Upper lobe of left lung (tissue), 6 donors: Measurements from ENCODE around the gene RCOR2. TPM values are rescaled to one million over a fixed set of nuclear protein-coding genes. Genes with fewer than 3 reads are reported as not detected.

ENCODE experiments used
- ATAC-seq, 2 donors: fragments of 200-7000 bp; cut with Tn5 transposase; one replicate each; pipeline ENCODE4 v1.9.1; 2022; ENCODE audit warnings: mild to moderate bottlenecking in 2 of 2, moderate library complexity in 2 of 2; ENCODE audit not compliant: low FRiP score in 2 of 2
- DNase-seq, 2 donors: peaks; one replicate each; pipeline ENCODE4 v3.0.0-alpha.2; 2019 to 2020
- H3K27ac ChIP-seq, 4 donors: fragments of 200-600 bp; sonication (generic); one replicate each; pipeline ENCODE4 v1.5.1; 2016 to 2019
- H3K27me3 ChIP-seq, 4 donors: fragments of 200-600 bp; sonication (generic); one replicate each; pipeline ENCODE4 v1.5.1; 2017 to 2019
- H3K36me3 ChIP-seq, 4 donors: fragments of 200-600 bp; sonication (generic); one replicate each; pipeline ENCODE4 v1.5.1; 2016 to 2019
- H3K4me1 ChIP-seq, 4 donors: fragments of 200-600 bp; sonication (generic); one replicate each; pipeline ENCODE4 v1.5.1; 2018 to 2019
- H3K4me3 ChIP-seq, 4 donors: fragments of 200-600 bp; sonication (generic); one replicate each; pipeline ENCODE4 v1.5.1; 2017 to 2019; ENCODE audit warnings: mild to moderate bottlenecking in 2 of 4, moderate library complexity in 1 of 4
- H3K9me3 ChIP-seq, 4 donors: fragments of 200-600 bp; sonication (generic); one replicate each; pipeline ENCODE4 v1.5.1; 2018 to 2019
- CTCF ChIP-seq, 6 experiments: fragments of 450-650 bp in 4 of 6; fragments of 200-600 bp in 2 of 6; sonication (generic) in 2 of 6; IDR thresholded peaks; one replicate each; pipeline ENCODE4 v1.5.1; 2016 to 2019; ENCODE audit warnings: antibody characterized with exemption in 6 of 6
- EP300 ChIP-seq, 4 donors: sonication (generic); formaldehyde crosslinking; IDR thresholded peaks; one replicate each; pipeline ENCODE4 v1.5.1; 2017; ENCODE audit warnings: antibody characterized with exemption in 4 of 4, control low read depth in 2 of 4
- POLR2A ChIP-seq, 4 donors: fragments of 450-650 bp; IDR thresholded peaks; one replicate each; pipeline ENCODE4 v1.5.1; 2016 to 2017; ENCODE audit warnings: antibody characterized with exemption in 4 of 4, mild to moderate bottlenecking in 2 of 4
- POLR2AphosphoS5 ChIP-seq, 2 donors: sonication (generic); formaldehyde crosslinking; IDR thresholded peaks; one replicate each; pipeline ENCODE4 v1.5.1; 2017; ENCODE audit warnings: antibody characterized with exemption in 2 of 2
- WGBS, 2 donors: methylation state at CpG; one replicate each; pipeline ENCODE4 v1.1.5; 2017 to 2018; 5-methylcytosine and 5-hydroxymethylcytosine counted together
- total RNA-seq, 6 donors: library from RNA; depleted of rRNA in 4 of 6; stranded (reverse); fragments of >200 nt in 4 of 6; gene quantifications; one replicate each; pipeline versions ENCODE4 v1.1.0 to v1.2.1, GENCODE V29; 2016 to 2021
- donor health status: DM: no; HTN: no; CAD: no; lungs with moderate emphysema.
- donor health status: DM: no; HTN: yes; CAD: no; lungs with severe emphysema.

RCOR2 gene
- total RNA-seq, 6 donors from 2014 or later: 0.14 to 0.40 TPM; not detected in 4

GRCh38 chr11:63880403-63880790 lies 36.6 kb downstream of the RCOR2 start:
- H3K36me3 ChIP-seq: peaks cover 0 to 7% (median 2%) of the 10 kb centered on the region in 4 donors
- TF ChIP-seq POLR2AphosphoS5 (IDR thresholded peaks at IDR 0.05) (no peak), EP300 (IDR thresholded peaks at IDR 0.05) (no peak), CTCF (IDR thresholded peaks at IDR 0.05) (no peak), POLR2A (IDR thresholded peaks at IDR 0.05) (no peak)
- no peak overlapping the region for H3K27ac ChIP-seq
- H3K4me3 ChIP-seq: no peak overlapping the region
- DNase-seq (no peak), ATAC-seq (no peak)
- 51 to 66% methylated on average over 3 of the region's 3 CpGs for WGBS, 2 donors
- H3K9me3 ChIP-seq: no peaks in the 10 kb centered on the region
- H3K4me1 ChIP-seq: peaks cover 18 to 50% (median 40%) of the 10 kb centered on the region in 4 donors
- H3K27me3 ChIP-seq: no peaks in the 10 kb centered on the region

- TF ChIP-seq POLR2AphosphoS5 (IDR thresholded peaks at IDR 0.05) (no peak), EP300 (IDR thresholded peaks at IDR 0.05) (no peak), POLR2A (IDR thresholded peaks at IDR 0.05) (no peak), CTCF (IDR thresholded peaks at IDR 0.05) (no peak)
- 55 to 57% methylated on average over 2 of the region's 2 CpGs for WGBS, 2 donors
- peaks cover 0 to 7% (median under 1%) of the 10 kb centered on the region in 4 donors for H3K36me3 ChIP-seq
- H3K9me3 ChIP-seq: no peaks in the 10 kb centered on the region
- ATAC-seq (no peak), DNase-seq (no peak)
- peaks cover 18 to 55% (median 43%) of the 10 kb centered on the region in 4 donors for H3K4me1 ChIP-seq
- H3K4me3 ChIP-seq: no peak overlapping the region
- no peaks in the 10 kb centered on the region for H3K27me3 ChIP-seq
- peak overlapping the region in 1 of 4 donors; percentile 7 for H3K27ac ChIP-seq
Measured at GRCh38 chr11:63879598-63880402, 37.2 kb downstream of the RCOR2 start.

GRCh38 chr11:63877658-63878241 lies 39.2 kb downstream of the RCOR2 start:
- DNase-seq (no peak), ATAC-seq (no peak)
- no peak overlapping the region for H3K4me3 ChIP-seq
- no peak for TF ChIP-seq POLR2AphosphoS5 (IDR thresholded peaks at IDR 0.05)
- TF ChIP-seq CTCF (IDR thresholded peaks at IDR 0.05): no peak
- H3K36me3 ChIP-seq: peaks cover 0 to 7% (median 0%) of the 10 kb centered on the region in 4 donors
- H3K9me3 ChIP-seq: no peaks in the 10 kb centered on the region
- peaks cover 31 to 56% (median 44%) of the 10 kb centered on the region in 4 donors for H3K4me1 ChIP-seq
- no peak overlapping the region for H3K27ac ChIP-seq
- WGBS, 2 donors: 85 to 89% methylated on average over 5 to 6 of the region's 6 CpGs
- no peaks in the 10 kb centered on the region for H3K27me3 ChIP-seq

GRCh38 chr11:63876616-63877015 lies 40.3 kb downstream of the RCOR2 start:
- DNase-seq: no peak
- 95 to 97% methylated on average over 6 of the region's 6 CpGs for WGBS, 2 donors
- no peak for ATAC-seq
- TF ChIP-seq POLR2A (IDR thresholded peaks at IDR 0.05): no peak
- no peak for TF ChIP-seq POLR2AphosphoS5 (IDR thresholded peaks at IDR 0.05)
- no peak for TF ChIP-seq EP300 (IDR thresholded peaks at IDR 0.05)
- no peak for TF ChIP-seq CTCF (IDR thresholded peaks at IDR 0.05)
- Histone ChIP-seq H3K27me3 (no peaks in the 10 kb centered on the region), H3K27ac (no peak overlapping the region), H3K36me3 (peaks cover 0 to 7% (median 0%) of the 10 kb centered on the region in 4 donors), H3K4me1 (peaks cover 38 to 63% (median 53%) of the 10 kb centered on the region in 4 donors), H3K4me3 (no peak overlapping the region), H3K9me3 (no peaks in the 10 kb centered on the region)
